GM19328 (cell line): ENCODE results near the gene VILL.

Experiments
- ATAC-seq: cut with Tn5 transposase; IDR thresholded peaks from one replicate; pipeline ENCODE4 v1.9.1; 2021; ENCODE audit warnings: mild to moderate bottlenecking, moderate library complexity; ENCODE audit not compliant: unreplicated experiment

VILL gene

DNA sequence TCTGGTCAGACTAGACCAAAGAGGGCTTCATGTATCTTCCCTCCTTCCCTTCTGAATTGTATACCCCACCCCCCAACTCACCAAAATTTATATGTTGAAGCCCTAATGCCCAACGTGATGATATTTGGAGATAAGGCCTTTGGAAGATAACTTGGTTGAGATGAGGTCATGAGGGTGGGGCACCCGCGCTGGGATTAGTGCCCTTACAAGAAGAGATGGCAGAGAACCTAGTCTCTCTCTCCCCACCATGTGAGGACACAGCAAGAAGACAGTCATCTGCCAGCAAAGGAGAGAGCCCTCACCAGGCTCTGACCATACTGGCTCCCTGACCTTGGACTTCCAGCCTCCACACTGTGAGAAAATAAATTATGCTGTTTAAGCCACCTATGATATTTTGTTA is 25.4 kb downstream of the VILL start:
- no peak for ATAC-seq

DNA sequence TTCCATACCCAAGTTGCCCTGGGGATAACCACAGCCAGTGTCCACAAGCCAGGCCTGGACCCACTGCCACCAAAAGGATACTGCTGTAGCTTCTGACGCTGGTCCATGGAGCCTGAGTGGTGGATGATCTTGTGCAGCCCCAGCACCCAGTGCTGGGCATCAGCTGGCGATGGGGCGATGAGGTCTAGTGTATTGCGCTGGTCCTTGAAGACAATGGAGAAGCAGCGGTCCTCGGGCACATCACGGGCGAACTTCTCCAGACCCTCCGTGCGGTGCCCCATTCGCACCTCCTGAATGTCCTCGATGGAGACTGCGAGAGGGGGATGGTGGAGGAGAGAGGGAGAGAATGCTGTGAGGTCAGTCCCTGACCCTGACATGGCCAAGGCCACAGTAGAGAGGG is 25.8 kb downstream of the VILL start:
- ATAC-seq = no peak

DNA sequence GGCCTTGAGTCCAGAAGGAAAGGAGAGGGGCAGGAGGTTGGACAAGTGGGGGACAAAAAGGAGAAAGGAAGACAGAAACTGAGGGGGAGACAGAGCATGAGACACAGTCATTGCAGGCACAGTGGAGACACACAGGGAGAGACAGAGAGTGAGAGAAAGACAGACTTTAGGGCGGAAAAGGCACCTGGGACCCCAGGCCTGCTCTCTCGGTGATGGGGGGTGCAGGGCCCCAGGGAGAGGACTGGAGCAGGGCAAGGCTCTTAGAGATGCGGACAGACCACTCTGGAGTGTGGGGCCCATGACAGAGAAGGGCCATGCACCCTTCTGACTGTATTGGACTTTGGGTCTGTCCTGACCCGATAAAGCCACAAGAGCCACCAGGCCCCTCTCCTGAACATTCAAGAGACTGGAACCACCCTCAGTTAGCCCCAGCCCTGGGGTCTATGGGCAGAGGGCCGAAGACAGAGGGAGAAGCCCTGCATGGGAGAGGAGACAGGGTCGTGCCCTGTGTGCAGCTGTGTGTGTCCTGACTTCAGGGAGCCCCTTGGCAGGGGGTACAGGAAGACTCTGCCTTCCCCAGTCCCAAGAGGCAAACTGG is 26.4 kb downstream of the VILL start:
- ATAC-seq = no peak

DNA sequence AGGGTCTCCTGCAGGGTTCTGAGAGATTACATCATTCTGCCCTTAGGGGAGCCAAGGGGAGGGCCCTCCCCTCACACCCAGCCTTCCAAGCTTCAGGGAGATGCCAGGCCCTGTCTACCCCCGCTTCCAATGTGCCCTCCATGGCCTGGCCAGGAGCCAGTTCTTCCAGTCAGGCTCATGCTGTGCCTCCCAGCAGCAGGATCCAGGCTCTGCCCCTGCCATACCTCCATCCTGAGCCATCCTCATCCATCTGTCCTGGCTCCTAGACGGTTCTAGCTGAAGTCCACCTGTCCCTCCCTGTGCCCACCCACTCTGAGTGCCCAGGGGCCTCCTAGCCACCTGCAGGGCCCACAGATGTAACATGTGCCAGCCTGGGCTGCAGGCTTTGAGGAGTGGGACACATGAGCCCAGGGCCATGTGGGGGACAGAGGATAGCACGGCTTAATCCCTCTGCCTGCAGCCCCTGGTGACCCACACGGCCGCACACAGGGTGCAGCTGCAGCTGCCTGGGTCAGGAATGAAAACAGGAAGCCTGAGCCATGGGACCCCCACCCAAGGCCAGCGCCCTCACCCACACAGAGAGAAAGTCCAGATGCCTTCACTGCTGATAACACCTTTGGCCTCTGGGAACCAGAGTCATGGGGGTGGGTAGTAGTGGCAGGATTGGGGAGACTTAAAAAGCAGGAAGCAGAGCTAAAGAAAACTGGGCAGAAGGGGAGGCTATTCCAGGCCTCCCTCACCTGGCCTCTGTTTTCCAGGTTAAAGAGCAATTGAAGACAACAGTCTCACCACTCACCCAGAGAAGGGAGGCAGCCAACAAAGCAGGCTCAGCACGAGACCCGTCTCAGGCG is 27.1 kb downstream of the VILL start:
- ATAC-seq = no peak

DNA sequence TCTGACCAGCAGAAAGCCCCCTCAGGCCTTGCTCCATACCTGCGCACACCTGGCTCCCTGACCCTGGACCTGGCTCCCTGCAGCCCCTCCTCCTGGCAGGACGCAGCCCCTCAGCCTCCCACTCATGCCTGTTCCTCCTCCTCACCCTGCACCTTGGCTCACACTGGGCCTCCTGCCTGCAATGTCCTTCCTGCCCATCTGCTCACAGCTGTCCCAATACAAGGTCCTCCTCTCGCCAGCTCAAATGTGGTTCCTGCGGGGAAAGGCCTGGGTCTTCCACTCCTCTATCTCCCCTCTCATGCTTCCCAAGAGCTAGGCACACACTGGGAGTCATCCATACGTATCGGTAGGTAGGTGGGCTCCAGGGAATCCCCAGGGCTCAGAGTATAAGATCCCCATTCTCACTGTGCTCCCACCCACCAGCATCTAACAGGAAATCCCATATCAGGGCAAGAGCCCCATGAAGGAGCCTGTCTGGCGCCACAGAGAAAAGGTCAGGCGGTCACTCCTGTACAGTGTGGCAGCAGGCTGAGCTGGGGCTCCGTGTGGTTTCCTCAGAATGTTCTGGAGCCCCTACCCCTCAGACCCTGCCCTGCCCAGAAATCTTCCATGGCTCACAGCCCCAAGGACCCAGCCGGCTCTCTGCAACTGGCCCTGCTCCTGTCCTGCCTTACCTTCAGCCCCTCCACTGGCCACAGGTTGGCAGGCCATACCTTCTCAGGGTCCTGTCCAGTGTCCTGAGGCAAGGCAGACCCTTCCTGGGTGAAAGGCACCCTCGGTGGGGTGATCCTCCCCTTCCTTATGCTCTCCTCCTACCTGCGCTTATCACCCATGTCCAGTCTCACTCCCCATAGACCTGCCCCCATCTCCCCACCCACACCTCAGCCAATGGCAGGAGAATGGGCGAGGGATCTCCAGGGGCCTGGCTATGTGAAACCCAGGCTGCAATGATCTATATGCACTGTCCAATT is 28.0 kb downstream of the VILL start:
- no peak for ATAC-seq

DNA sequence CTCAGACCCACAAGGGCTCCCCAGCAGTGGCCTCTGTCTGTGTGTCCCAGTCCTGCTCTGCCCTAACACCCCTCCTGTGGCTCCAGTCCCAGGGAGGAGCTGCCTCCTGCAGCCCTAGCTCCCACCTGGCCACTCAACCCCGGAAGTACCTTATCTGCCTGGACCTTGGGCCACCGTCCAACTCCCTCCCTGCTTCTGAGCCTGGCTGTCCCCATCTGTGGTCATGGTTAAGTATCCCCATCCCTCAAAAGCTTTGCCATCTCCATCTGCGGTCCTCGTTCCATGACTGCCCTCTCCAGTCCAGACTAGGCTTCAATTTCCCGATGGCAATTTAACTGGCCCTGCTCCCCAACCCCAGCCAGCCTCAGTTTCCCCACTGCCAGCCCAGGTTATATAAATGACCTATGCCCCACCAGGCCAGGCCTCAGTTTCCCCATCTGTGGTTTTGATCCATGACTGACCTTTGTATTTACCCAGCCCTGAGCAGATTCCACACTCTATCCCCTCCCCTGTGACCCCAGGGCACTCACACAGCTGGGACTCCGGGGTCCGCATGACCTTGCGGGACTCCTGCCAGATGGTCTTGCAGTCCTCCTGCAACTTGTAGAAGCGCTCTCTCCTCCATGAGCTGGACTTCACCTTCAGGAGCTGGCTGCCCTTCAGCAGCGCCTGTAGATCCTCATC is 29.2 kb downstream of the VILL start:
- no peak for ATAC-seq

DNA sequence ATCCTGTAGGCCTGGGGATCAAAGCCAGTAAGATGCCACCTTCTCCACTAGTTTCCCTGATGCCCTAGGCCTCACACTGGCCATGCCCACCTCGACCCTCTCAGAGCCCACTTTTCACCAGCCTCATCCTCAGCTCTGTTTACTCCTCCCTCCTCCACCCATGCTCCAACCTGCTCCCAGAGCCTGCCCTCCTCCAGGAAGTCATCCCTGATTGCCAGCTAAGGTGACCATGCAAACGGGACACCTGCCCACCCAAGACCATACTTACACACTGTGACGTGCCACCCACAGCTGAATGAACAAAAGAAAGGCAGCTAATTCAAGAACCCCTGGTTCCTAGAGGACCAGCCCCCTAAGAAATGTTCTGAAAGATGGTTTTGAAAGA is 29.7 kb downstream of the VILL start:
- no peak for ATAC-seq

DNA sequence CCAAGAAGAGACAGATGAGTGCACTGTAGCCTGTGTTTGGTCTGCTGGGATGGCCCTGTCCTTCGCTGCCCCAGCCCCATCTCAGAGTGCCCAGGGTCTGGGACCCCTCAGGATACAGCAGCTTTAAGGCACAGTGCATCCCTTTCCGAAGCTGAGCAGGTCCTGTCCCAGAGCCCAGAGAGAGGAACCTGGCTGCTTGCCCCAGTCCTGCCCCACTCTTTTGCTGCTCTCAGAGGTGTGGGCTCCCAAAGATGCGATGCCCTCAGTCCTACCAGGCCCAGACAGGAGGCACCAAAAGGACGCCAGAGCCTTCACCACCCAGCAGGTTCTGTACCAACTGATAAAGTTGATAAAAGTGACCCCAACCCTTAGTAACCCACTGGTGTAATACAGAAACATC is 30.6 kb downstream of the VILL start:
- ATAC-seq = no peak

DNA sequence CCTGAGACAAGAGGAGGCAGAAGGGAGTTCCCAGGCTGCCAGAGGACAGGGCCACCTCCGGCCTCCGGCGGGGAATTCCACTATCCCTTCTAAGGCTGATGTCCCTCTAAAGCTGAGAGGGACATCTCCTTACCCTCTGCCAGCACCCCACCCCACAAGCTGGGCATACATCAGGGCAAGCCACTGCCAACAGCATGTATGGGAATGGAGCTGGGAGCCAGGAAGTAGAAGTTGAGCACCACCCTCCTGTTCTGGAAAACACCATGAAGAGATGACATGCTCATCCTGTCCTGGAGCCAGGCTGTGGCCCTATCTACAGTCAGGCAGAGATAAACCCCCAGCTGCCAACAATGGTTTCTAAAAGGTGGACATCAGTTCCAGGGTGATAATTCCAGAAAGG is 31.7 kb downstream of the VILL start:
- no peak for ATAC-seq

DNA sequence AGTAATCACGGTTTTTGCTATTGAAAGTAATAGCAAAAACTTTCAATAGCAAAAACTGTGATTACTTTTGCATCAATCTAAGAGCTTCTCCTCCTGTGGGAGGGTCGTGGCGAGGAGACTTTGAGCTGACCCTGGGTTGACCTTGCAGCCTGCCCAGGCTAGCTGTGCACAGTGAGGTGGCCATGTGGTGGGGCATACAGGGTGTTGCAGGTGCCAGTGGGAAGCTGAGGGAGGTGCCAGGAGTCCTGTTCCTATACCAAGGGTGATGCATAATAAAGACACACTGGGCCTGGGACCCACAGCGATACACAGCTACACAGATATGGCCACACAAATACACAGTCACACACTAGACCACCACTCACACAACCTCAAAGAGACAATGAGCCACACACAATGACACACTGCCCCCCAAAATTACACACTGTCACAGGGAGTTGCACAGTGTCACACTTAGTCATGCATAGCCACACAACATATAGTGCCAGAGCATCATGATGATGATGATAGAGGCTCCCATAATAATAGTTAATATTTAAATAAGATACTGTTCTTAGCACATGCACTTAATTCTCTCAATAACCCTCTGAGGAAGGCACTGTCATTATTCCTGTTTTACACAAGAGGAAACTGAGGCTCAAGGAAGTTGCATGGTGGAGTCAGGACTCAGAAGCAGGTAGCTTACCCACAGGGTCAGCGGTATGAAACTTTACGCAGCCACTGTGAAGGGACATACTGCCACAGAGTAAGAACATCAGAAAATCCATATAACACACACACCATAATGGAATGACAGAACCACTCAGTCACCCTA is 32.5 kb downstream of the VILL start:
- no peak for ATAC-seq

DNA sequence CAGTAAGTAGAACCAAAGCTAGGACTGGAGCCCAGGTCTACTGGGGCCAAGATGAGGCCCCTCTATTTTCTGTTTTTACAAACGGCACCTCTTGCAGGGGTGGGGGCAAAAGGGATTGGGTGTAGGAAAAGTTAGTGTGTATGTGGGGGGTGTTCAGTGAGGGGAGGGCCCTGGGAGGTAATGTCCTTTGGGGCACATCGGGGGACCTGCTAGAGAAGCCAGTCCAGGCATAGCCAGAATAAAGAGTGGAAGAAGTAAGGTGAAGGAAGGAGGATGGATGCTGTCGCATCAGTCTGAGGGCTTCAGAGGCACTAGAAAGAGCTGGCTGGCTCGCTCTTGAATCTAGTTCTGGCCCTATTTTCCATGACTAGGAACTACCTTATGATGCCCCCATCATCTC is 36.3 kb downstream of the VILL start:
- no peak for ATAC-seq

DNA sequence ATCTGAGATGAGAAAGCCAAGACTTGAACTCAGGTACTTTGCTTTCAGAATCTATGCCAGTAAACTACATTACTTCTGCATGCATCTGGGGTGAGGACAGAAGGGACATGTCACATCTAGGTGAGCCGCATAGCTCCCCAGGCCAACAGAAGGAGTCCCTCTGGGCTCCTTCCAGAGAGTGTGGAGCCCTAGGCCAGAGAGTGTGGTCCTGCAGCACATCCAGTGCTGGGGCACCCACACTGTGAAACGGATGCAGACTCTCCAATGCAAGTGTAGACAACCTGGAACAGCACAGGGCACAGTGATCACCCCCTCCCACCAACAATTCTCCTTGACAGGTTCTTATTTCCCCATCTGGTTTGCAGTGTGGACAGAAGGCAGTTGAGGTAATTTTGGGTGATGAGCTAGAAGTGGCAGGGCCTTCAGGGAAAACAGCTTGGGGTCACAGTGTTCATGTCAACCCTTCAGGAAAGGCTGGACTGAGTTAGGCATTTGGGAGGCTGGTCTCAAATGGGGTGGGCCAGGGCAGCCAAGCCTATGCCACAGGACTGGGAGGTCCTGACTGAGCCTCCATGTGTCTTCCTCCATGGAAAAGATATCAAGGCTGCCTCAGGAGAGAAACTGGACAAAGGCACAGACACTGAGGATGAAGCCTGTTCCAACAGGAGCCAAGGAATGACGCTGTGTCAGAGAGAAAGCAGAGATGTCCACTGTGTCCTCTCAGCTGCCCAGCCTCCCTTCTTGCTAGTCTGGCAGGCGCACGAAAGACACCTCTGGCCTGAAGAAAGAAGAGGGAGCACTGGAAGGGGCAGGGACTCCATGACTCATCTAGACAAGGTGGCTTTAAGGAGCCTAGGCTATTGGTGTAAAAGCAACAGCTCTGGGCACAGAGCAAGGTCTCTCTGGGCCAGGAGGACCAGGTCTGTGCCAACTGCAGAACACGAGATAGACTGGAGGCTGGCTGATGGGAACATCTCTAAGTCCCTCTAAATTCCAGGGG is 37.2 kb downstream of the VILL start:
- ATAC-seq = no peak

DNA sequence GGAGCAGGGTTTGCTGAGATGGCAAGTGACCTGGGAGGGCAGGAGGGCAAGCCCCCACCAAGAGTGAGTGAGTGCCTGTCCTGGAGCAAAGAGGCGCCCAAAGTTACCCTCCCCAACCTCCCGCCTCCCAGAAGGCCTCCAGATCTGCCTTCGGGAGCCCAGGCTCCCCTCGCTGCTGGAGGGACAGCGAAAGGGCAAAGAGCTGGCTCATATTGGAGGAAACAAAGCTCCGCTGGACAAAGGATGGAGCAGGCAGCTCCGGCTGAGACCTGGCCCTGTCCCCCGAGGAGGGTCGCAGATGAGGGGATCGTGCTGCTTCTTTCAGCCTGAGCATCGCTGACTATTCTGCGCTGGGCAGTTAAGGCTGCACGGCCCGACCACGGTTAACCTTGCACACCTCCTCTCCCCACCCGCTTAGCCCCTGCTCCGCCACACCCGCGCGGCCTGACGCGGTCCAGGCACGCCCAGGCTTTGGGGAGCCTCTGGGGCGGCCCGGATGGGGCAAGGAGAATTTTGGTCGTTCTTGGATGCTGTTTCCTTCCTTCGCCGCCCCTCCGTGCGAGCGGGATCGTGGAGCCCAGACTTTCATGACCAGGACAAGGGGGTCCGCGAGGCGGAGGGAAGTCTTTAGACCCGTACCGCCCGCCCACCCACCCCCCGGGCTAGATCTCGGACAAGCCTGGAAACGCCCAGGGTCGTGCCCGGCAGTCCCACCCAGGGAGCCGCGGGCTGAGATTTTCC is 38.2 kb downstream of the VILL start:
- no peak for ATAC-seq

DNA sequence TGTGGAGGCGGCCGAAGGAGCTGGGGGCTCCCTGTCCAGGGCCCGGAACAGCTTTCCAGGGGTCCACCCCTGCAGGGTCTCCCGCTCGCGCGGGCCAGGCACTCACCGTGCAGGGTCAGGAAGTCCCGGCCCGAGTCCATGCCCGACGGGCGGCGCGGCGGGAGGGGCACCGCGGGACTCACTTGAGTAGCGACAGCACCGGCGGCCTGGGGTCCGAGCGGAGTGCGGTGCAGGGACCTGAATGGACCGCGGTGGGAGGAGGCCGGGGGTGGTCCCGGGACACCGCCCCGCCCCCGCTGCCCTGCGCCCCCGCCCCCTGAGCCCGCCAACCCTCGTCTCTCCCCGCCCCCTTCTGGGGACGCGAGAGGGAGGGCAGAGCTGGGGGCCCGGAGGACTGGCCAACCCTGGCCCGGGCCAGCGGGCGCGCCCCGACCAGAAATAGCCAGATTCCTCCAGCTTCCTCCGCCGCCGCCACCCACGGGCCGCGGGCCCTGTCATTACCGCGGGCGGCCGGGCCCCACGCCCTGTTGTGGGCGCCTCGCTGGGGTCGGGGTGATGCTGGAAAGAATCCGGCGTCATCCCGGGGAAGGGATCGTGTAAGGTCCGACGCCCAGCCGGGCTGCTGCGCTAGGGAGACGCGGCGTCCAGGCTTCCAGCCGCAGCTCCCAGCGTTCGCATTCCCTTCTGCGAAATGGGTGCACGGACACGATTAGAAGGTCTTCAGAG is 39.0 kb downstream of the VILL start, which contains the start of gene PLCD1:
PLCD1 (minus strand) TSS at position 243 of the 726 bp plus-strand sequence; CDS start at position 140, 103 bp downstream.
- ATAC-seq = no peak

DNA sequence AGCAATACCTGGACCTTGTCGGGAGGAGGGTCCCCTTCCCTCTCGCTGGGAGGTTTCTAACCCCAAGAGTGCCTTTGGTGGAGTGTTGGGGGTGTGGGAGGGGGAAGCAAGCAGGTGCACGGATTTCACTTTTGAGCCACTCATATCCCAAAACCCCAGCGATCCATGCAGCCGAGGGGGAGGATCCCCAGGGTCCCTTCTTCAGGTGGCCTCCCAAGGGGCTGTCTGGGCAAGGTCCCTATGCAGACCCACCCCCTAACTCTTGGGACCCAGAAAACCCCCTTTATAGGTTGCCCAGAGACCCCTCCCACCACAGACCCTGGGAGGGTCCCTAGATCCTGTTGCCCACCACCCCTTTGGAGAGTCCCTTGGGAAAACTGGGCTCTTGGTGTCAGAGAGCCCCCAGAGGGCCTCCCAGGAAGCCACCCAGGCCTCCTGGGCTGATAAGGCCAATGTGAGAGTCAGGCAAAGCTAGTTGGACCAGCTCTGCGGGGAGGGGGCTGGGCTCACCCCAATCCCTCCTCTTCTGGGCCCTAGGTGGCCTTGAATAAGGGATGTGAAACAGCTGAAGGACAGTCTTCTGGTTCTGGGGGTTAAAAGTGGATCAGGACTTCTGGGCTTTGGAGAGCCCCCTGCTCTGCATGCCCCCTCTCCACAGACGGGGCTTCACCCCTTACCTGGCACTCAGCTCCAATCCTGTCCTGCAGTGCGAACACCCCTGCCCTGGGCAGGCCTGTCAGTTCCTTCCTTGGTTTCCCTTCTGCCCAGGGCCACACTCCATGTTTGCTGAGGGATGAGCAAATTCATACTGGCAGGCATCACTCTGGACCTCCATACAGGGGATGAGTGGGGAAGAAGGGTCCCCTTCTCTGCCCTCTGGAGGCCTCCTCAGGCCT is 39.8 kb downstream of the VILL start:
- no peak for ATAC-seq
